Liver (tissue), 9 donors: ENCODE data around the gene PDILT. TPM values are rescaled to one million over a fixed set of nuclear protein-coding genes. Genes with fewer than 3 reads are reported as not detected.
"Not testable (repeated sequence)": the region's sequence is repeated elsewhere in the genome, so short reads cannot be mapped to it uniquely, and the experiment has no call there.

ENCODE experiments used
- DNase-seq: peaks from one replicate; pipeline ENCODE4 v3.0.0-alpha.2; 2017; ENCODE audit warnings: low spot score
- H3K27ac ChIP-seq, 2 donors: one replicate each; pipeline ENCODE4 v1.7.0; 2013; ENCODE audit warnings: inconsistent platforms in 2 of 2, low read length in 2 of 2, control low read depth in 1 of 2, low read depth in 1 of 2, mild to moderate bottlenecking in 1 of 2
- H3K27me3 ChIP-seq, 4 donors: one replicate each; pipeline versions ENCODE4 v1.6.1 to v1.7.0; 2013; ENCODE audit warnings: low read length in 3 of 4, inconsistent platforms in 1 of 4, mild to moderate bottlenecking in 1 of 4, moderate library complexity in 1 of 4; ENCODE audit not compliant: control insufficient read depth in 4 of 4, insufficient read depth in 4 of 4
- H3K36me3 ChIP-seq, 4 donors: one replicate each; pipeline versions ENCODE4 v1.6.1 to v1.7.0; 2013; ENCODE audit warnings: low read length in 3 of 4, mild to moderate bottlenecking in 3 of 4, low read depth in 1 of 4, moderate library complexity in 1 of 4; ENCODE audit not compliant: control insufficient read depth in 4 of 4, insufficient read depth in 3 of 4
- H3K4me1 ChIP-seq, 4 donors: one replicate each; pipeline versions ENCODE4 v1.6.1 to v1.7.0; 2013; ENCODE audit warnings: low read length in 3 of 4, mild to moderate bottlenecking in 3 of 4, moderate library complexity in 1 of 4; ENCODE audit not compliant: control insufficient read depth in 4 of 4, insufficient read depth in 4 of 4
- H3K4me3 ChIP-seq, 3 donors: one replicate each; pipeline versions ENCODE4 v1.6.1 to v1.7.0; 2013; ENCODE audit warnings: low read length in 3 of 3, control low read depth in 1 of 3, low read depth in 1 of 3, mild to moderate bottlenecking in 1 of 3
- H3K9ac ChIP-seq, 2 donors: one replicate each; pipeline ENCODE4 v1.7.0; 2013; ENCODE audit warnings: low read length in 2 of 2, mild to moderate bottlenecking in 2 of 2, moderate library complexity in 2 of 2, control low read depth in 1 of 2, low read depth in 1 of 2
- H3K9me3 ChIP-seq, 4 donors: one replicate each; pipeline versions ENCODE4 v1.6.1 to v1.7.0; 2013; ENCODE audit warnings: low read length in 3 of 4; ENCODE audit not compliant: control insufficient read depth in 4 of 4
- EGR1 ChIP-seq, 2 donors: IDR thresholded peaks; 2 replicates each; pipeline ENCODE4 v1.6.1; 2016 to 2018; ENCODE audit warnings: antibody characterized with exemption in 2 of 2, low read depth in 2 of 2
- FOXA1 ChIP-seq: IDR thresholded peaks from 2 replicates; pipeline ENCODE4 v1.6.1; 2016; ENCODE audit warnings: antibody characterized with exemption
- FOXA2 ChIP-seq: IDR thresholded peaks from 2 replicates; pipeline ENCODE4 v1.6.1; 2016; ENCODE audit warnings: antibody characterized with exemption
- GABPA ChIP-seq, 2 donors: IDR thresholded peaks in 1 of 2; conservative IDR thresholded peaks in 1 of 2; 2 replicates each; pipeline ENCODE4 v1.6.1; 2016; ENCODE audit warnings: antibody characterized with exemption in 2 of 2, mild to moderate bottlenecking in 1 of 2, moderate library complexity in 1 of 2
- HNF4A ChIP-seq, 2 donors: conservative IDR thresholded peaks; 2 replicates each; pipeline ENCODE4 v1.6.1; 2016; ENCODE audit warnings: antibody characterized with exemption in 2 of 2, mild to moderate bottlenecking in 2 of 2
- JUND ChIP-seq, 2 donors: IDR thresholded peaks; 2 replicates each; pipeline ENCODE4 v1.6.1; 2016; ENCODE audit warnings: antibody characterized with exemption in 2 of 2
- RAD21 ChIP-seq, 2 donors: IDR thresholded peaks; 2 replicates each; pipeline ENCODE4 v1.6.1; 2016; ENCODE audit warnings: antibody characterized with exemption in 2 of 2, mild to moderate bottlenecking in 2 of 2
- REST ChIP-seq: IDR thresholded peaks from 2 replicates; pipeline ENCODE4 v1.6.1; 2016; ENCODE audit warnings: antibody characterized with exemption, mild to moderate bottlenecking
- RXRA ChIP-seq, 2 donors: IDR thresholded peaks; 2 replicates each; pipeline ENCODE4 v1.6.1; 2017 to 2018; ENCODE audit warnings: antibody characterized with exemption in 2 of 2, mild to moderate bottlenecking in 1 of 2
- SP1 ChIP-seq: IDR thresholded peaks from 2 replicates; pipeline ENCODE4 v1.6.1; 2018; ENCODE audit warnings: antibody characterized with exemption, mild to moderate bottlenecking
- TAF1 ChIP-seq: conservative IDR thresholded peaks from 2 replicates; pipeline ENCODE4 v1.6.1; 2016; ENCODE audit warnings: antibody characterized with exemption, mild to moderate bottlenecking
- YY1 ChIP-seq: IDR thresholded peaks from 2 replicates; pipeline ENCODE4 v1.6.1; 2016; ENCODE audit warnings: antibody characterized with exemption, mild to moderate bottlenecking
- WGBS: extraction: QIAGEN DNeasy Blood & Tissue Kit; methylation state at CpG from one replicate; pipeline ENCODE4 v1.1.7; 2013; 5-methylcytosine and 5-hydroxymethylcytosine counted together
- polyA plus RNA-seq, 2 donors: library from polyadenylated mRNA; stranded (reverse) in 1 of 2; unstranded in 1 of 2; fragments of 200-250 nt in 1 of 2; fragments of >200 nt in 1 of 2; fragmentation: Nextera tagmentation in 1 of 2; extraction: Ambion mirVana in 1 of 2; gene quantifications; one replicate each; pipeline versions ENCODE4 v1.2.1 to v1.2.3, GENCODE V29; 2013 to 2015
- total RNA-seq, 2 donors: library from RNA; depleted of rRNA; stranded (reverse); fragments of >200 nt; gene quantifications; one replicate each; pipeline ENCODE4 v1.2.3, GENCODE V29; 2014
- TF ChIP-seq, protein P1 (sequence below): IDR thresholded peaks from 2 replicates; pipeline ENCODE4 v1.6.1; 2016; ENCODE audit warnings: antibody characterized with exemption
- TF ChIP-seq, protein P2 (sequence below): IDR thresholded peaks from 2 replicates; pipeline ENCODE4 v1.6.1; 2016; ENCODE audit warnings: antibody characterized with exemption
- donor health status: healthy.
- donor health status: healthy.
- donor health status: healthy.
- donor health status: healthy.
- donor health status: healthy.

PDILT gene
- total and polyA plus RNA-seq, 4 donors: not detected

DNA sequence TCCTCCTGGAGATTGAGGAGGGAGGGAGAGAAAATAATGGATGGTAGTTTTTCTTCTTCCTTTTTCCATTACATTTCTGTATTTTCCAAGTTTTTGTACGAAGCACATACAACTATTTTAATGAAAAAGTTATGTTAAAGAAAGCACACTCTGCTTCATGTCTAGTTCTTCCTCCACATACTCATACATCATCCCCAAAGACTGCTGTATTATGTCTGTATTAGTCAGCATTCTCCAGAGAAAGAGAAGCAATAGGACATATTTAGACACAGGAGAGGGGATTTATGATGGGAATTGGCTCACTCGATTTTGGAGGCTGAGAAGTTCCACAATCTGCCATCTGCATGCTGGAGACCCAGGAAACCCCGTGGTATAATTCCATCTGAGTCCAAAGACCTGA lies 36.7 kb upstream of the PDILT start:
- Histone ChIP-seq H3K36me3 (peaks cover 0 to 2% (median 0%) of the 10 kb centered on the region in 4 donors), H3K27ac (peak overlapping the region; percentile 47 to 91), H3K9me3 (no peaks in the 10 kb centered on the region), H3K4me3 (no peak overlapping the region), H3K27me3 (no peaks in the 10 kb centered on the region), H3K4me1 (peaks cover 2 to 21% (median 9%) of the 10 kb centered on the region in 4 donors), H3K9ac (peak overlapping the region in 1 of 2 donors; percentile 56)
- WGBS: 76% methylated on average over 3 of the region's 3 CpGs
- no peak for DNase-seq
- TF ChIP-seq RXRA (IDR thresholded peaks at IDR 0.05): no peak
- TF ChIP-seq, protein P1, sequence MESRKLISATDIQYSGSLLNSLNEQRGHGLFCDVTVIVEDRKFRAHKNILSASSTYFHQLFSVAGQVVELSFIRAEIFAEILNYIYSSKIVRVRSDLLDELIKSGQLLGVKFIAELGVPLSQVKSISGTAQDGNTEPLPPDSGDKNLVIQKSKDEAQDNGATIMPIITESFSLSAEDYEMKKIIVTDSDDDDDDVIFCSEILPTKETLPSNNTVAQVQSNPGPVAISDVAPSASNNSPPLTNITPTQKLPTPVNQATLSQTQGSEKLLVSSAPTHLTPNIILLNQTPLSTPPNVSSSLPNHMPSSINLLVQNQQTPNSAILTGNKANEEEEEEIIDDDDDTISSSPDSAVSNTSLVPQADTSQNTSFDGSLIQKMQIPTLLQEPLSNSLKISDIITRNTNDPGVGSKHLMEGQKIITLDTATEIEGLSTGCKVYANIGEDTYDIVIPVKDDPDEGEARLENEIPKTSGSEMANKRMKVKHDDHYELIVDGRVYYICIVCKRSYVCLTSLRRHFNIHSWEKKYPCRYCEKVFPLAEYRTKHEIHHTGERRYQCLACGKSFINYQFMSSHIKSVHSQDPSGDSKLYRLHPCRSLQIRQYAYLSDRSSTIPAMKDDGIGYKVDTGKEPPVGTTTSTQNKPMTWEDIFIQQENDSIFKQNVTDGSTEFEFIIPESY: no peak
- no peak for TF ChIP-seq SP1
- TF ChIP-seq FOXA1: no peak
- no peak for TF ChIP-seq JUND (IDR thresholded peaks at IDR 0.05)
- TF ChIP-seq FOXA2: no peak
- TF ChIP-seq GABPA (IDR thresholded peaks at IDR 0.05 in 1 of 2, conservative IDR thresholded peaks at IDR 0.05 in 1 of 2): no peak

- peak overlapping the region; percentile 65 to 91 for H3K27ac ChIP-seq
Measured at GRCh38 chr16:20440731-20441130, 36.2 kb upstream of the PDILT start.

GRCh38 chr16:20439820-20440231 lies 35.3 kb upstream of the PDILT start:
- H3K9me3 ChIP-seq, H3K36me3 ChIP-seq, H3K9ac ChIP-seq, H3K4me3 ChIP-seq, H3K27me3 ChIP-seq, DNase-seq: not testable (repeated sequence)
- TF ChIP-seq EGR1 (IDR thresholded peaks at IDR 0.05; ENCODE audit: low read depth in 2 of 2) (peak in 1 of 2 donors; percentile 31), YY1 (peak; percentile 58), FOXA1 (peak; percentile 70), FOXA2 (peak; percentile 80), TAF1 (peak; percentile 61), REST (peak; percentile 65), RXRA (IDR thresholded peaks at IDR 0.05) (peak in 1 of 2 donors; percentile 81), SP1 (peak; percentile 82), HNF4A (conservative IDR thresholded peaks at IDR 0.05) (peak; percentile 55 to 64), JUND (IDR thresholded peaks at IDR 0.05) (peak in 1 of 2 donors; percentile 35), RAD21 (IDR thresholded peaks at IDR 0.05) (peak; percentile 33 to 35), GABPA (IDR thresholded peaks at IDR 0.05 in 1 of 2, conservative IDR thresholded peaks at IDR 0.05 in 1 of 2) (peak in 1 of 2 donors; percentile 40)
- TF ChIP-seq, protein P2, sequence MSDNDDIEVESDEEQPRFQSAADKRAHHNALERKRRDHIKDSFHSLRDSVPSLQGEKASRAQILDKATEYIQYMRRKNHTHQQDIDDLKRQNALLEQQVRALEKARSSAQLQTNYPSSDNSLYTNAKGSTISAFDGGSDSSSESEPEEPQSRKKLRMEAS: peak; percentile 53
- TF ChIP-seq, protein P1: peak; percentile 87
- 26% methylated on average over 3 of the region's 3 CpGs for WGBS
- H3K4me1 ChIP-seq: peaks cover 2 to 21% (median 9%) of the 10 kb centered on the region in 4 donors
- peak overlapping the region; percentile 69 to 73 for H3K27ac ChIP-seq

More at GRCh38 chr16:20440731-20441130, 36.2 kb upstream of the PDILT start:
- peaks cover 2 to 21% (median 9%) of the 10 kb centered on the region in 4 donors for H3K4me1 ChIP-seq
- not testable (repeated sequence) for H3K9me3 ChIP-seq, H3K27me3 ChIP-seq, H3K4me3 ChIP-seq, DNase-seq, H3K36me3 ChIP-seq
- H3K9ac ChIP-seq: peak overlapping the region in 1 of 2 donors; percentile 56
- 25% methylated on average over 1 of the region's 1 CpG for WGBS

GRCh38 chr16:20438950-20439349 lies 34.4 kb upstream of the PDILT start:
- H3K9ac ChIP-seq, H3K9me3 ChIP-seq, H3K4me3 ChIP-seq, H3K27me3 ChIP-seq, DNase-seq, H3K36me3 ChIP-seq: not testable (repeated sequence)
- Histone ChIP-seq H3K4me1 (peaks cover 2 to 21% (median 9%) of the 10 kb centered on the region in 4 donors), H3K27ac (peak overlapping the region in 1 of 2 donors; percentile 73)
- 66% methylated on average over 2 of the region's 2 CpGs for WGBS
